GM12801 (cell line): ENCODE results near the gene IL16.

Experiments used
- TF ChIP-seq, protein P1 (sequence below): IDR thresholded peaks from one replicate; pipeline ENCODE4 v1.5.1; 2011; ENCODE audit warnings: control low read depth; ENCODE audit not compliant: insufficient read length; ENCODE audit errors: extremely low read depth

IL16 gene

DNA sequence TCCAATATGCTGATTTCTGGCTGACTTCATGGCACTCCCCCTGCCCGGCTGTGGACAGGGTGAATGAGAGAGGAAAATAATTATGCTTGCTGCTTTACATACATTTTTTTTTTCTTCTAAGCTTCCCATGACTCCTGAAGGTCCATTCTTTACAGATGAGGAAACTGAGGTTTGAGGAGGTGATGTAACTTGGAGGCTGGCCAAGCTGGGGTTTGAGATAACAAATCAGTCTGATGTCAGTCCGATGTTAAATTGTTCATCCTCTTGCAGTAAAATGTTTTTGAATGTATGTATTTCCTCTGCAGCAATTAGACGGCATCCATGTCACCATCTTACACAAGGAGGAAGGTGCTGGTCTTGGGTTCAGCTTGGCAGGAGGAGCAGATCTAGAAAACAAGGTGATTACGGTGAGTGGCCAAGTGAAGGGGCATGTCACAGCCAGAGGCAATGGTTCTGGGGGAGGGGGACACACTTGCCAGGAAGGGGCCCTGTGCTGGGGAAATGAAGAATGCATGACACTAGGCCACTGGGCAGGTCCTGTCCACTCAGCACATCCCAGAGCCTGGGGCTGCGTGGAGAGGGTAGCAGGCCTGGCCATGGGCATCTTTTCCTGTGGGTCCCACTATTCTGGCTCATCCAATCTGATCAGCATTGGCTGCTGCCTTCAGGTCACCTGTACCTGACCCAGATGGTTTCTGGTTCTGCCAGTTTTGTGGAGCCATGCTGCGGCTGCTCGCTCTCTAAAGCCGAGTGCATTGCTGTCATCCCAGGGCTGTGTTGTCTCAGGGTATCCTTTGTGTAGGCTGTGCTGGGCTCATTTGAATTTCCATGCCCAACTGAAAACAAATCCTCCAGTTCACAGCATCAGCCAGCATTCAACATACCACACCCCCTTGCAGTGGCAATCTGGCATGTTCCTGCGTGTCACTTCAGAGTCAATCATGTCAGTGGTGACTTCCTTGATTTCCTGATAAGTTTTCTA, 106.9 kb downstream of the IL16 start:
- TF ChIP-seq, protein P1, sequence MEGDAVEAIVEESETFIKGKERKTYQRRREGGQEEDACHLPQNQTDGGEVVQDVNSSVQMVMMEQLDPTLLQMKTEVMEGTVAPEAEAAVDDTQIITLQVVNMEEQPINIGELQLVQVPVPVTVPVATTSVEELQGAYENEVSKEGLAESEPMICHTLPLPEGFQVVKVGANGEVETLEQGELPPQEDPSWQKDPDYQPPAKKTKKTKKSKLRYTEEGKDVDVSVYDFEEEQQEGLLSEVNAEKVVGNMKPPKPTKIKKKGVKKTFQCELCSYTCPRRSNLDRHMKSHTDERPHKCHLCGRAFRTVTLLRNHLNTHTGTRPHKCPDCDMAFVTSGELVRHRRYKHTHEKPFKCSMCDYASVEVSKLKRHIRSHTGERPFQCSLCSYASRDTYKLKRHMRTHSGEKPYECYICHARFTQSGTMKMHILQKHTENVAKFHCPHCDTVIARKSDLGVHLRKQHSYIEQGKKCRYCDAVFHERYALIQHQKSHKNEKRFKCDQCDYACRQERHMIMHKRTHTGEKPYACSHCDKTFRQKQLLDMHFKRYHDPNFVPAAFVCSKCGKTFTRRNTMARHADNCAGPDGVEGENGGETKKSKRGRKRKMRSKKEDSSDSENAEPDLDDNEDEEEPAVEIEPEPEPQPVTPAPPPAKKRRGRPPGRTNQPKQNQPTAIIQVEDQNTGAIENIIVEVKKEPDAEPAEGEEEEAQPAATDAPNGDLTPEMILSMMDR, result no peak

DNA sequence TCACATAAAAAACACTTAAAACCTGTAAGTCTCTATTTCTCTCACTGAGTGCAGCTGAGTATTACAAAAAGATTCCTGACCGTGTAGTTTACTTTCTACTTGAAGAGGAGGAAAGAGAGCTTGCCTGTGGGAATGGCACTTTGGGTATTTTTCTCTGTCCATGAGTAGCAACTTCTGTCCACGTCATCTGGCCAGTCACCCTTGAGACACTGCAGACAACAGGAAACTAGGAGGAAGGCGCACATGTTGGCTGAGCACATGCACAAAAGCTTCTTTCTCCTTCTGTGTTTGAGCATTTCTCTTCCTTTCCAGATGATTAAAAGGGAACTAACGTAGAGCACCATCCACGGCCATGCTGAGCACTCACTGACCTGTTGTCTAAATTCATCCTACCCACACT, 107.5 kb downstream of the IL16 start:
- TF ChIP-seq, protein P1, result no peak

DNA sequence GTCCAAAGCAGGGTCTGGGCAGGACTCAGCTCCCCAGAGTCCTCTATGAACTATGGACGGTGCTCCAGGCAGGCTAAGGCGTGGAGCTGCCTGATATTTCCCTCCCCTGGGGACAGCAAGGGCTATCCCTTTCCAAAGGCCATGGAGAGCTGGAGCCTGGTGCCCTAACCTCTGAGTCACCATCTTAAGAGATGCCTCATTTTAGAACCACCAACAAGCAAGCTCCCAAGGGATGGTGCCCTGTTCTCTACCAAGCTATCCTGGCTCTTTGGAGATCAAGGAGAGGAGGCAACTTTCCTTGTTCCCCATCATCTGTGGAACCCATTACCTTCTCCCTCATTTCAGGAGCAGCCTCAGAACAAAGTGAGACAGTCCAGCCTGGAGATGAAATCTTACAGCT, 111.6 kb downstream of the IL16 start:
- TF ChIP-seq, protein P1, result no peak

DNA sequence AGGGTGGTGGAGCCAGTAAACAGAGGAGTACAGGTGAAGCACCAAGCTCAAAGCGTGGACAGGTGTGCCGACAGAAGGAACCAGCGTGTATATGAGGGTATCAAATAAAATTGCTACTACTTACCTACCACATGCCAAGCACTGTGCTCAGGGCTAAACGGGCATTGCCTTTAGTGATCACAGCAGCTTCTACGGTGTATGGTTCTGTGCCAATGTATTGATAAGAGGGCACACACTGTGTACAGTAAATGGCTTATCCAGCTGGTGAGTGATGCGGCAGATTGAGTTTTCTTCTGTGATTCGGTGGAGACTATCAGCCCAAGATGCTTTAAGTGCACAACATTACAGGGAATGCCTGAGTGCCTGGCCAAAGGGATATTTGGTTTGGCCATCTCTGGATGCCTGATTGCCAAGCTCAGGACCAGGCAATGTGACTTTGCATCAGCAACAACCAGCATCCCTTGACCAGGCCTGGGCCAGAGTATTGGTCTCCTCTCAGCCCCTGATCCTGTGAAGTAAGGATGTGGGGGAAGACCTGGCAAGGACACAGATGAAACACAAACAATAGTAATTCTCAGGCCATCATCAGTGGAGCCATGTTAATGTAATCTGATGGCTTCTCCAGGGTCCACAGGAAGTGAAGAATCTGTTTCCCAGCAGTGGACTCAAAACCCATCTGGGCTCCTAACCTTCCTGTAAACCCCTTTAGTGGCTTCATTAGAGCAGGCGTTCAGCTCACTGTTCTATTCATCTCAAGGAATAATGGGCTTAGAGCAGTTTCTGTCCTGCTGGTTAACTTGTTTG, 113.2 kb downstream of the IL16 start:
- TF ChIP-seq, protein P1, result no peak

DNA sequence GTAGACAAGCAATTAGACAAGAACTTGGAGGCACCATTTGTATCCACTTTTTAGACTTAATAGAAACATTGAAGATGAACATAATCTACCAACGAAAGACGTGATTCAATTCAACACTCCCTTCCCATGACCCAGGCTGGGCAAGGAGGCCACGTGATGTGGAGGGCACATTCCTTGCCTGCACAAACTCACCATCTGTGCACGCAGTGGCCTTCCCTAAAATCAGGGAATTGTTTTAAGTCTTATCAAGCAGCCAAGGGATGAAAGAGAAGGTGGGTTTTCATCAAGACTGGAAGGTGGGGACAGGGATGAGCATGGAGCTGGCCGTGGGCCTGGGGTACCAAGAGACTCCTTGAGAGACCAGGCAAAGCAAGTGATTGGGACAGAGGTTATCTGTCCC, 113.8 kb downstream of the IL16 start:
- TF ChIP-seq, protein P1, result no peak

DNA sequence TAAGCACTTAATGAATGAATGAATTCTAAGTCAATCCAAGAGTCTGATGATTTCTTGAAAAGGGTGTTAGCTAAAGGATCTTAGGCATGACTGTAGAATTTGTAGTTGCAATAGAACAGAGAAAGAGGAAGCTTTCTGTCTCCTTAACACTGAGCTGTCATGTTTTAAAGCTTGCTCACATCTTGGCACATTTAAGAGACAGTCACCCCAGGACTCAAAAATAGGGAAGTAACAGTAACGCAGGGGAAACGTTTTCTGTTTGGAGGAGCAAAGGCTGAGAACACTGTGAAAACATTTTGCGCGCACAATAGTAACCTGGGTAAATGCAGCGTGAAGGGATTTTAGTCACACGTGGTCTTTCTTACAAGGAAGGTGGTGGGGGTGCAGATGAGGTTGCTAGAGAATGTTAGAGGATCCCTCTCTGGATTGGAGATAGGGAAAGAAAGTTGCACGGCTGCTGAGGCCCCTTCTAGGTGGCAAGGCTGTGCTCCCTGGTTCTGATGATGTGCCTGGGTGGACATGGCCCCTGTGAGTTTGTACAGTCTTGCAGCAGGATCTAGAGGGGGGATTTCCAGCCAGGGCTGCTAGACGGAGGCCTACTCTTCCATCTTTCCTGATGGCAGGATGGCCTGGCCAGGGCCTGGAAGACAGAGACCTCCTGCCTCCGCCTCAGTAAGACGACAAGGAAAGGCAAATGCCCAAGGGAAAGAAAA, 115.2 kb downstream of the IL16 start:
- TF ChIP-seq, protein P1, result no peak
